ENCODE measurements around the gene CPT1B.
A peak's percentile ranks its signal among the peaks of the same experiment; 100 is the strongest.
"Not testable (repeated sequence)": the region's sequence is repeated elsewhere in the genome, so short reads cannot be mapped to it uniquely, and the experiment has no call there.

CPT1B gene

GRCh38 chr22:50609599-50609998 lies 31.4 kb upstream of the CPT1B start:
- DNase-seq (ENCODE audit: low spot score): no peak

- no peak for DNase-seq (ENCODE audit: low spot score)
These were observed 30.8 kb upstream of the CPT1B start for GRCh38 chr22:50608996-50609395.

GRCh38 chr22:50608058-50608840 lies 30.0 kb upstream of the CPT1B start:
- DNase-seq (ENCODE audit: low spot score): not testable (repeated sequence)

GRCh38 chr22:50607659-50608020 lies 29.4 kb upstream of the CPT1B start:
- DNase-seq (ENCODE audit: low spot score): no peak

- DNase-seq (ENCODE audit: low spot score): no peak
These were observed 28.9 kb upstream of the CPT1B start for GRCh38 chr22:50606946-50607658.

- peak; percentile 58 for DNase-seq (ENCODE audit: low spot score)
These were observed 28.1 kb upstream of the CPT1B start for GRCh38 chr22:50606165-50606945.

- no peak for DNase-seq (ENCODE audit: low spot score)
These were observed 27.4 kb upstream of the CPT1B start for GRCh38 chr22:50605613-50606074.

- no peak for DNase-seq (ENCODE audit: low spot score)
These were observed 26.9 kb upstream of the CPT1B start for GRCh38 chr22:50605002-50605612.

- DNase-seq (ENCODE audit: low spot score): no peak
These were observed 26.2 kb upstream of the CPT1B start for GRCh38 chr22:50604256-50605001.

GRCh38 chr22:50603511-50604255 lies 25.5 kb upstream of the CPT1B start:
- no peak for DNase-seq (ENCODE audit: low spot score)

- no peak for DNase-seq (ENCODE audit: low spot score)
These were observed 24.1 kb upstream of the CPT1B start for GRCh38 chr22:50602338-50602700.

- no peak for DNase-seq (ENCODE audit: low spot score)
These were observed 23.6 kb upstream of the CPT1B start for GRCh38 chr22:50601669-50602337.

- no peak for DNase-seq (ENCODE audit: low spot score)
These were observed 22.9 kb upstream of the CPT1B start for GRCh38 chr22:50600967-50601668.

- no peak for DNase-seq (ENCODE audit: low spot score)
These were observed 22.3 kb upstream of the CPT1B start, which contains the start of gene MAPK8IP2 for GRCh38 chr22:50600538-50600937. MAPK8IP2 (plus strand) TSS chr22:50600793; CDS start chr22:50600819, 26 bp downstream.

GRCh38 chr22:50599816-50600455 lies 21.7 kb upstream of the CPT1B start:
- no peak for DNase-seq (ENCODE audit: low spot score)

GRCh38 chr22:50597097-50597496 lies 18.9 kb upstream of the CPT1B start:
- DNase-seq (ENCODE audit: low spot score): no peak

- DNase-seq (ENCODE audit: low spot score): no peak
These were observed 17.0 kb upstream of the CPT1B start for GRCh38 chr22:50595189-50595588.

GRCh38 chr22:50587407-50587806 lies 9.2 kb upstream of the CPT1B start:
- no peak for DNase-seq (ENCODE audit: low spot score)

- no peak for DNase-seq (ENCODE audit: low spot score)
These were observed 8.2 kb upstream of the CPT1B start for GRCh38 chr22:50586416-50586815.
